Fibroblast of villous mesenchyme (primary cell): Measurements from ENCODE around the gene RPS10. TPM values are rescaled to one million over a fixed set of nuclear protein-coding genes. Genes with fewer than 3 reads are reported as not detected.
"Not testable (repeated sequence)": the region's sequence is repeated elsewhere in the genome, so short reads cannot be mapped to it uniquely, and the experiment has no call there.

Source experiments
- DNase-seq: peaks from one replicate; pipeline ENCODE4 v3.0.0-alpha.2; 2010; ENCODE audit warnings: low read depth
- H3K4me3 ChIP-seq: 2 replicates; pipeline ENCODE4 v1.5.1; 2011; ENCODE audit warnings: low read depth, mild to moderate bottlenecking, low read length
- total RNA-seq: library from RNA; depleted of rRNA; stranded (reverse); fragments of >200 nt; gene quantifications from 2 replicates; pipeline ENCODE4 v1.2.3, GENCODE V29; 2012
- TF ChIP-seq, protein P1 (sequence below): IDR thresholded peaks from 2 replicates; pipeline ENCODE4 v1.5.1; 2012; ENCODE audit warnings: low read depth, mild to moderate bottlenecking, low read length; ENCODE audit not compliant: insufficient read depth

The RPS10 gene
- total RNA-seq, 1 donor: 1,946 TPM

DNA sequence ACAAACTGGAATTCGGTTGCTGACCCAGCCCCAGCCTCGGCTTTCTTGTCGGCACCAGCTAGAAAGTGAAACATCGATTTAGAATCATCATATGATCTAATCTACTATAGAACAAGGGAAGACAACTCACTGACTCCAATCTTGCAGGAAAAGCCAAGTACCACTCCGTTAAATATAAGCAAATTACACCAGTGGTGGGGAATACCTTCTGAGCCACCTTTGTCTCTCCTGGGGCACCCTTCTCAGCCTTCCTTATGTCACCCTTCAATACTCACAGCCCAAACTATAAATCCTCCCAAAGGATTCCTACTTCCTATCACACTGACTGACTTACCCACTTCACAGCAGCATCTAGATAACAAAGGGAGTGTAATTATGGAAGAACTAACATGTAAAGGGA lies 7.5 kb downstream of the RPS10 start:
- H3K4me3 ChIP-seq: no peak overlapping the region
- no peak for DNase-seq

DNA sequence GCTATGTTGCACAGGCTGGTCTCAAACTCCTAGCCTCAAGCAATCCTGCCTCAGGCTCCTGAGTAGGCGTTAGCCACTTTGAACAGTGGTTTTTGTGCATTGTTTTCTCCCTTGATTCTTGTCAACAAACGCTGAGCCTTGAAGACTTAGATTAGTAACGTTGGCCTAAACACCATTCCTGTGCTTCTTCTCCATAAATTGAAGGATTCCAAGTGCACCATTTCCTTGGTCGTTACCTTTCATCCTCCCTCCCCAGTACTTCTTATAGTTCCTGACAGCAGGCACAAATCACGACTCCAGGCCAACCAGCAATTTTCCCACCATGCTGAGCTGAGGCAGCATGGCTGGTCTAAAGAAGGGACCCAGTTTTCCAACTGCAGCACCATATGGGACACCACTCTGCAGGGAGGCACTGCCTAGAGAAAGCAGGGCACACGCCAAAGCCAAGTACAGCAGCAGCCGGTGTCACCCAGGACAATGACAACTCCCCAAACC lies 8.9 kb downstream of the RPS10 start:
- TF ChIP-seq, protein P1, sequence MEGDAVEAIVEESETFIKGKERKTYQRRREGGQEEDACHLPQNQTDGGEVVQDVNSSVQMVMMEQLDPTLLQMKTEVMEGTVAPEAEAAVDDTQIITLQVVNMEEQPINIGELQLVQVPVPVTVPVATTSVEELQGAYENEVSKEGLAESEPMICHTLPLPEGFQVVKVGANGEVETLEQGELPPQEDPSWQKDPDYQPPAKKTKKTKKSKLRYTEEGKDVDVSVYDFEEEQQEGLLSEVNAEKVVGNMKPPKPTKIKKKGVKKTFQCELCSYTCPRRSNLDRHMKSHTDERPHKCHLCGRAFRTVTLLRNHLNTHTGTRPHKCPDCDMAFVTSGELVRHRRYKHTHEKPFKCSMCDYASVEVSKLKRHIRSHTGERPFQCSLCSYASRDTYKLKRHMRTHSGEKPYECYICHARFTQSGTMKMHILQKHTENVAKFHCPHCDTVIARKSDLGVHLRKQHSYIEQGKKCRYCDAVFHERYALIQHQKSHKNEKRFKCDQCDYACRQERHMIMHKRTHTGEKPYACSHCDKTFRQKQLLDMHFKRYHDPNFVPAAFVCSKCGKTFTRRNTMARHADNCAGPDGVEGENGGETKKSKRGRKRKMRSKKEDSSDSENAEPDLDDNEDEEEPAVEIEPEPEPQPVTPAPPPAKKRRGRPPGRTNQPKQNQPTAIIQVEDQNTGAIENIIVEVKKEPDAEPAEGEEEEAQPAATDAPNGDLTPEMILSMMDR: no peak
- DNase-seq: no peak
- H3K4me3 ChIP-seq: no peak overlapping the region

More for the DNA sequence above, 7.5 kb downstream of the RPS10 start:
- TF ChIP-seq, protein P1: no peak

DNA sequence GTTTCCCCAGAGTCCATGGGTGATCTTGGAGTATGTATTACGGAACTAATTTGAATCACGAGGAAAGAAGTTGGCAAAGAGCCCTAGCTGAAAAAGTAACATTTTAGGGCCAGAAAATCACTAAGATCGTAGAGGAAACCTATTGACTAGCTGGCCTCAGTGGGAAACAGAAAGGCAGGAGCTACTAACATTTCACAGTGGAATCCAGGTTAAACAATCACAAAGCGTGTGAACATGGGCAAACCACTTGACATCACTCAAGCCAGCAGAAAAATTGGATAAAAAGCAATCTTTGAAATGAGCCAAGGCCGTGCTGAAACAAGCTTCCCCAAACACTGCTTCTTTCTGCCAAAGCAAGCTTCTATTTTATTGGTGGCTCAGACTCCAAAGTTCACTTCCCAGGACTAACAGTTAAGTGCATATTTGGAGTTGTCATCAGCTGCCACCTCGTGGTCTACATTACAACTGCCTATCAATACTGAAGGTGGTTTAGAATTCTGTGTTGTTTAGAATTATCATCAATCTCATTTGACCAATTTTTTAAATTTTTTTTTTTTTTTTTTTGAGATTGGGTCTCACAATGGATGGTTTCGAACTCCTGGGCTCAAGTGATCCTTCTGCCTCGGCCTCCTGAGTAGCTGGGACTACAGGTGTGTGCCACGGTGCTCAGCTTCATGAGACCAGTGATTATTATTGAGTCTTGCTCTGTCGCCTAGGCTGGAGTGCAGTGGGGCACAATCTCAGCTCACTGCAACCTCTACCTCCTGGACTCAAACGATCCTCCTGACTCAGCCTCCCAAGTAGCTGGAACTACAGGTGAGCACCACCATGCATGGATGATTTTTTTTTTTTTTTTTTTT lies 10.6 kb downstream of the RPS10 start:
- peak; percentile 83 for DNase-seq
- TF ChIP-seq, protein P1: peak; percentile 69

DNA sequence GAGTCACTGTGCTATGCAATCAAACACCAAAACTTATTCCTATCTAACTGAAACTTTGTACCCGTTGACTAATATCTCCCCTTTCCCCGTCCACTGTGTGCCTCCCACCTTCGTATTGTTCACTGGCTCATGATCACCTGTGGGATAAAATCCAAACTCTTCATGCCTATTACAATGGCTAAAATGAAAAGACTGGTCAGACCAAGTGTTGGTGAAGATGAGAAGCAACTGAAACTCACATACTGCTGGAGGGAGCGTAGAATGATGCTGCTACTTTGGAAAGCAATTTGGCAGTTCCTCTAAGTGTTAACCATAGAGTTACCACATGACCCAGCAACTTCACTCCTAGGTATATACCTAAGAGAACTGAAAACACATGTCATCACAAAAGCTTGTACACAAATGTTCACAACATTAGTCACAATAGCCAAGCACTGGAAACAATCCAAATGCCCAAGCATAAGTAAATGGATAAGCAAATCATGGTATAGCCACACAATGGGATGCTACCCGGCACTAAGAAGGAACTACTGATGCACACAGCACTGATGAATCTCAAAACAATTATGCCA lies 13.1 kb downstream of the RPS10 start:
- no peak overlapping the region for H3K4me3 ChIP-seq
- TF ChIP-seq, protein P1: no peak
- DNase-seq: no peak

More for the DNA sequence above, 10.6 kb downstream of the RPS10 start:
- H3K4me3 ChIP-seq: no peak overlapping the region

DNA sequence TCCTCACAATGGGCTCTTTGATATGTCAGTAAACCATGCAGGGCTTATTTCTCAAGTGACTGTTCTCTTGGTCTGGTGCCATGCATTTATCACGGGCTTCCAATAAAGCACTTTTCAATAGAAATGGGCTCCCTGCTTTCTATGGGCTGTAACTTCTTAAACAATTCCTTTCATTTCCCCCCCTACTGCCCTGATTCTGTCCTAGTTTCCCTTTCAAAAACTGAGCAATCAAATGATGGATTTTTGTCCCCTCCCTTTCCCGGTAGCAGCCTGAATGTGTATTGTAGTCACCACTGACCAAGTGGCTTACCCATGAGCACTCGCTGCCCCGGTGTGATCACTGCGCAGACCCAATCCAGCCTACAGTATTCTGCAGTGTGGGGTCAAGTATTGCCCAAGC lies 13.9 kb downstream of the RPS10 start:
- DNase-seq: no peak
- TF ChIP-seq, protein P1: no peak

DNA sequence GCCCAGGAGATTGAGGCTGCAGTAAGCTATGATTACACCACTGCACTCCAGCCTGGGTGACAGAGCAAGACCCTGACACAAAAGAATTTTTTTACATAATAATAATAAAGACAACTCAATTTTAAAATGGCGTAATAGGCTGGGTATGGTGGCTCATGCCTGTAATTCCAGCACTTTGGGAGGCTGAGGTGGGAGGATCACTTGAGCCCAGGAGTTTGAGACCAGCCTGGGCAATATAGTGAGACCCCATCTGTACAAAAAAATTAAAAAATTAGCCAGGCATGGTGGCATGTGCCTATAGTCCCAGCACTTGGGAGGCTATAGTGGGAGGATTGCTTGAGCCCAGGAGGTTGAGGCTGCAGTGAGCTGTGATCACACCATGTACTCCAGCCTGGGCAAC lies 18.0 kb downstream of the RPS10 start:
- DNase-seq, H3K4me3 ChIP-seq: not testable (repeated sequence)

More for the DNA sequence above, 13.9 kb downstream of the RPS10 start:
- H3K4me3 ChIP-seq: no peak overlapping the region

DNA sequence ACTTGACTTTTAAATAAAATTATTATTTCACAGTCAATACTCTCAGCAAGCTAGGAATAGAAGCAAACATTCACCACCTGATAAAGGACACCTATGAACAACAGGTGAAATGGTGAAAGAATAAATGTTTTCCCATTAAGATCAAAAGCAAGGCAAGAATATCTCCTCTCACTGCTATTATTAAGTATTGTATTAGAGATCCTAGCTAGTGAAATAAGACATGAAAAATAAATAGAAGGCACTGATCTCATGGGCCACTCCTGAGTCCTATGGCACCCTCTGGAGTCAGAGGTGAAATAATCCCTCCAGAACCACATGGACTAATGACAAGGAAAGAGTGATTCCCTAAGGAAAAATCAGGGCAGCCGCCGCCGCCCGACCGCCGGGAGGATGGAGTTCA lies 29.4 kb downstream of the RPS10 start:
- DNase-seq: no peak
- TF ChIP-seq, protein P1: no peak
- H3K4me3 ChIP-seq: no peak overlapping the region
